ENCODE data around the gene TENM4. TPM values are rescaled to one million over a fixed set of nuclear protein-coding genes. Genes with fewer than 3 reads are reported as not detected.

The TENM4 gene
- total RNA-seq, 1 donor = 10.4 TPM

GRCh38 chr11:78782725-78783124, 658.1 kb downstream of the TENM4 start:
- no peak overlapping the region for H3K4me3 ChIP-seq (ENCODE audit: low read depth, low read length)
- no peak for TF ChIP-seq CTCF (IDR thresholded peaks at IDR 0.05; ENCODE audit: insufficient read depth, low read depth, low read length)
- no peak for DNase-seq (ENCODE audit: low read depth)

GRCh38 chr11:78780889-78781288, 659.9 kb downstream of the TENM4 start:
- no peak for TF ChIP-seq CTCF (IDR thresholded peaks at IDR 0.05; ENCODE audit: insufficient read depth, low read depth, low read length)
- H3K4me3 ChIP-seq (ENCODE audit: low read depth, low read length) = no peak overlapping the region
- no peak for DNase-seq (ENCODE audit: low read depth)

GRCh38 chr11:78773492-78773891, 667.3 kb downstream of the TENM4 start:
- DNase-seq (ENCODE audit: low read depth) = no peak

GRCh38 chr11:78773077-78773476, 667.8 kb downstream of the TENM4 start:
- no peak for DNase-seq (ENCODE audit: low read depth)
- no peak overlapping the region for H3K4me3 ChIP-seq (ENCODE audit: low read depth, low read length)

More at GRCh38 chr11:78773492-78773891, 667.3 kb downstream of the TENM4 start:
- no peak for TF ChIP-seq CTCF (IDR thresholded peaks at IDR 0.05; ENCODE audit: insufficient read depth, low read depth, low read length)
- no peak overlapping the region for H3K4me3 ChIP-seq (ENCODE audit: low read depth, low read length)

GRCh38 chr11:78772186-78772585, 668.6 kb downstream of the TENM4 start:
- no peak for TF ChIP-seq CTCF (IDR thresholded peaks at IDR 0.05; ENCODE audit: insufficient read depth, low read depth, low read length)

More at GRCh38 chr11:78773077-78773476, 667.8 kb downstream of the TENM4 start:
- TF ChIP-seq CTCF (IDR thresholded peaks at IDR 0.05; ENCODE audit: insufficient read depth, low read depth, low read length) = no peak

GRCh38 chr11:78770931-78771330, 669.9 kb downstream of the TENM4 start:
- TF ChIP-seq CTCF (IDR thresholded peaks at IDR 0.05; ENCODE audit: insufficient read depth, low read depth, low read length) = no peak
- DNase-seq (ENCODE audit: low read depth) = no peak
- no peak overlapping the region for H3K4me3 ChIP-seq (ENCODE audit: low read depth, low read length)

More at GRCh38 chr11:78772186-78772585, 668.6 kb downstream of the TENM4 start:
- no peak overlapping the region for H3K4me3 ChIP-seq (ENCODE audit: low read depth, low read length)
- DNase-seq (ENCODE audit: low read depth) = no peak

GRCh38 chr11:78768971-78769370, 671.9 kb downstream of the TENM4 start:
- no peak for DNase-seq (ENCODE audit: low read depth)
- no peak overlapping the region for H3K4me3 ChIP-seq (ENCODE audit: low read depth, low read length)
- TF ChIP-seq CTCF (IDR thresholded peaks at IDR 0.05; ENCODE audit: insufficient read depth, low read depth, low read length) = no peak
